ENCODE data around the gene ZBTB38. TPM values are rescaled to one million over a fixed set of nuclear protein-coding genes. Genes with fewer than 3 reads are reported as not detected.

ZBTB38 gene
- total and polyA plus RNA-seq, 2 donors (not counting 3 experiments of a cell fraction or from before 2014, with no cell fraction given): 31.1 to 85.2 TPM

DNA sequence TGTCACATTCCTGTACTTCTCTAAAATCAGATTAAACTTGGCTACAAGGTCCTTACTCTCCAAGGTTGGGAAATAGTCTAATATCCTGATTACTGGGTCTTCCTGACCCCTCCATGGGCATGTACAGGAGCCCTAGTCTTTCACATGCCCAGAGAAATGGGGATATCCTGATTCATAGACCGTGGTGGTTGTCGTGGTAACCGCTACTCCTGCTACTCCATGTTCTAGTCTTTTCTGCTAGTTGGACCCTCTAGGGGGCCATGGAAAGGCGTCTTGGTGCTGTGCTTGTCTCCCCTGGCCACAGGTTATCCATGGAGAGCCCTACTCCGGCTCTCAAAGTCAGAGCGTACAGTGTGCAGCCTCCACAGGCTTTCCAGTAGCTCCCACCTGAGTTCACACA, 13.1 kb upstream of the ZBTB38 start:
- Histone ChIP-seq H3K9me3 (replicated peaks; ENCODE audit: control insufficient read depth, insufficient read depth, low read length) (no peaks in the 10 kb centered on the region), H4K20me1 (replicated peaks; ENCODE audit: control insufficient read depth, extremely low read depth, insufficient read depth, low read length) (no peaks in the 10 kb centered on the region), H3K27me3 (ENCODE audit: control insufficient read depth in 2 of 2, insufficient read depth in 2 of 2, low read length in 2 of 2) (peaks cover 6 to 16% of the 10 kb centered on the region in 2 experiments), H3K4me2 (ENCODE audit: insufficient read depth, low read length) (no peak overlapping the region), H3K27ac (ENCODE audit: insufficient read depth, low read depth, low read length) (no peak overlapping the region), H3K36me3 (ENCODE audit: control insufficient read depth in 2 of 2, extremely low read depth in 1 of 2, insufficient read depth in 2 of 2, low read length in 2 of 2) (no peaks in the 10 kb centered on the region), H3K4me1 (ENCODE audit: control insufficient read depth, extremely low read depth, insufficient read depth, low read length) (no peaks in the 10 kb centered on the region), H2AFZ (ENCODE audit: low read depth, low read length) (no peak overlapping the region), H3K9ac (replicated peaks; ENCODE audit: extremely low read depth, insufficient read depth, low read length) (no peak overlapping the region), H3K9me1 (replicated peaks; ENCODE audit: control insufficient read depth, extremely low read depth, insufficient read depth, low read length) (no peaks in the 10 kb centered on the region), H3K79me2 (ENCODE audit: control insufficient read depth, insufficient read depth, low read length) (no peaks in the 10 kb centered on the region), H3K4me3 (replicated peaks in 1 of 3; ENCODE audit: insufficient read depth in 1 of 3, low read depth in 1 of 3, low read length in 3 of 3) (no peak overlapping the region)
- intact Hi-C loops (cut with micrococcal nuclease): no loop called here
- TF ChIP-seq GATA2 (IDR thresholded peaks at IDR 0.05; ENCODE audit: insufficient read depth, insufficient read length, low read depth, low read length): no peak
- no peak for TF ChIP-seq EZH2 (IDR thresholded peaks at IDR 0.05; ENCODE audit: borderline replicate concordance, low read depth, low read length, severe bottlenecking)
- TF ChIP-seq FOS (IDR thresholded peaks at IDR 0.05; ENCODE audit: borderline replicate concordance, insufficient read depth, low read length): no peak
- no peak for TF ChIP-seq JUN (IDR thresholded peaks at IDR 0.05; ENCODE audit: borderline replicate concordance, insufficient read depth, insufficient read length, low read depth)
- TF ChIP-seq, protein P1, sequence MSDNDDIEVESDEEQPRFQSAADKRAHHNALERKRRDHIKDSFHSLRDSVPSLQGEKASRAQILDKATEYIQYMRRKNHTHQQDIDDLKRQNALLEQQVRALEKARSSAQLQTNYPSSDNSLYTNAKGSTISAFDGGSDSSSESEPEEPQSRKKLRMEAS (IDR thresholded peaks at IDR 0.05; ENCODE audit: insufficient read depth, insufficient read length): no peak
- no peak for TF ChIP-seq POLR2A (IDR thresholded peaks at IDR 0.05; ENCODE audit: low read depth, low read length)
- TF ChIP-seq POLR2AphosphoS5 (IDR thresholded peaks at IDR 0.05; ENCODE audit: insufficient read depth, low read depth, low read length): no peak
- TF ChIP-seq MYC (IDR thresholded peaks at IDR 0.05; ENCODE audit: low read depth, low read length): no peak
- TF ChIP-seq, protein P2, sequence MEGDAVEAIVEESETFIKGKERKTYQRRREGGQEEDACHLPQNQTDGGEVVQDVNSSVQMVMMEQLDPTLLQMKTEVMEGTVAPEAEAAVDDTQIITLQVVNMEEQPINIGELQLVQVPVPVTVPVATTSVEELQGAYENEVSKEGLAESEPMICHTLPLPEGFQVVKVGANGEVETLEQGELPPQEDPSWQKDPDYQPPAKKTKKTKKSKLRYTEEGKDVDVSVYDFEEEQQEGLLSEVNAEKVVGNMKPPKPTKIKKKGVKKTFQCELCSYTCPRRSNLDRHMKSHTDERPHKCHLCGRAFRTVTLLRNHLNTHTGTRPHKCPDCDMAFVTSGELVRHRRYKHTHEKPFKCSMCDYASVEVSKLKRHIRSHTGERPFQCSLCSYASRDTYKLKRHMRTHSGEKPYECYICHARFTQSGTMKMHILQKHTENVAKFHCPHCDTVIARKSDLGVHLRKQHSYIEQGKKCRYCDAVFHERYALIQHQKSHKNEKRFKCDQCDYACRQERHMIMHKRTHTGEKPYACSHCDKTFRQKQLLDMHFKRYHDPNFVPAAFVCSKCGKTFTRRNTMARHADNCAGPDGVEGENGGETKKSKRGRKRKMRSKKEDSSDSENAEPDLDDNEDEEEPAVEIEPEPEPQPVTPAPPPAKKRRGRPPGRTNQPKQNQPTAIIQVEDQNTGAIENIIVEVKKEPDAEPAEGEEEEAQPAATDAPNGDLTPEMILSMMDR (IDR thresholded peaks at IDR 0.05; ENCODE audit: extremely low read depth in 1 of 2, insufficient read depth in 1 of 2, low read depth in 1 of 2, low read length in 2 of 2): no peak
- FAIRE-seq: no peak
- ChIA-PET POLR2A (no interaction called here), CTCF (interaction anchor here (1.0 to 1.2 kb wide), 2 partner anchors 9 to 44 kb away, joined by 3 to 5 read pairs; no protein-coding TSS in a partner anchor)
- dilution Hi-C loops (cut with MboI; ENCODE audit: extremely low pct_ligation_motif_present, low sequenced_read_pairs): no loop called here
- DNase-seq (ENCODE audit: low read depth, low spot score): no peak
- BruUV-seq (replicated peaks): no TSS peak

All from endothelial cell of umbilical vein (primary cell).